Measurements from ENCODE around the gene RRBP1.
A peak's percentile ranks its signal among the peaks of the same experiment; 100 is the strongest.

Gene RRBP1

GRCh38 chr20:17617868-17618672 is 64.0 kb downstream of the RRBP1 start:
- no peak for DNase-seq

- DNase-seq, result peak; percentile 60
Measured at GRCh38 chr20:17617212-17617867, 64.7 kb downstream of the RRBP1 start.

GRCh38 chr20:17616480-17617211 is 65.4 kb downstream of the RRBP1 start:
- DNase-seq, result no peak

GRCh38 chr20:17615645-17616479 is 66.2 kb downstream of the RRBP1 start:
- DNase-seq, result no peak

- DNase-seq, result no peak
Measured at GRCh38 chr20:17614812-17615644, 67.0 kb downstream of the RRBP1 start.

- DNase-seq, result no peak
Measured at GRCh38 chr20:17614176-17614811, 67.7 kb downstream of the RRBP1 start.

- no peak for DNase-seq
Measured at GRCh38 chr20:17613328-17614175, 68.5 kb downstream of the RRBP1 start.

GRCh38 chr20:17612992-17613327 is 69.1 kb downstream of the RRBP1 start:
- DNase-seq, result no peak

- no peak for DNase-seq
Measured at GRCh38 chr20:17612287-17612991, 69.6 kb downstream of the RRBP1 start.

GRCh38 chr20:17611540-17612286 is 70.3 kb downstream of the RRBP1 start:
- DNase-seq, result no peak

- no peak for DNase-seq
Measured at GRCh38 chr20:17611290-17611539, 70.8 kb downstream of the RRBP1 start.

GRCh38 chr20:17610566-17611289 is 71.3 kb downstream of the RRBP1 start:
- no peak for DNase-seq

- DNase-seq, result no peak
Measured at GRCh38 chr20:17609811-17610377, 72.1 kb downstream of the RRBP1 start.

- no peak for DNase-seq
Measured at GRCh38 chr20:17608701-17609497, 73.1 kb downstream of the RRBP1 start.

GRCh38 chr20:17606001-17606400 is 76.0 kb downstream of the RRBP1 start:
- DNase-seq, result no peak

- no peak for DNase-seq
Measured at GRCh38 chr20:17605131-17605660, 76.8 kb downstream of the RRBP1 start.

- no peak for DNase-seq
Measured at GRCh38 chr20:17602493-17602892, 79.5 kb downstream of the RRBP1 start.

Data from midbrain (tissue), 1 donor.